IMR-90 (cell line): ENCODE data around the gene OSBPL6. TPM values are rescaled to one million over a fixed set of nuclear protein-coding genes. Genes with fewer than 3 reads are reported as not detected.

Experiments
- ATAC-seq: fragments of 200-7000 bp; cut with Tn5 transposase; 2 replicates; pipeline ENCODE4 v1.9.1; 2020; ENCODE audit warnings: low read depth, mild to moderate bottlenecking, moderate library complexity
- BruUV-seq: library from RNA; stranded (reverse); fragments of 400-500 nt; replicated peaks from 2 replicates; lab custom pipeline; 2021; lab: Mats Ljungman, UMichigan
- CTCF ChIA-PET: fragments of 300-600 bp; formaldehyde crosslinking; extraction: SDS; loops from one replicate; lab custom pipeline; 2021; ENCODE audit warnings: antibody characterized with exemption; lab: Yijun Ruan, JAX
- POLR2A ChIA-PET: fragments of 300-600 bp; sonication (Branson Sonifier 250); formaldehyde crosslinking; loops from one replicate; lab custom pipeline; 2022; ENCODE audit warnings: antibody characterized with exemption; ENCODE audit not compliant: unreplicated experiment; lab: Charles Lee
- DNase-seq: peaks from one replicate; pipeline ENCODE4 v3.0.0; 2013
- H2AFZ ChIP-seq: replicated peaks from 2 replicates; pipeline ENCODE3; 2013; ENCODE audit warnings: low read length, mild to moderate bottlenecking; ENCODE audit not compliant: poor library complexity
- H2AK5ac ChIP-seq: 2 replicates; pipeline ENCODE4 v1.6.1; 2013; ENCODE audit warnings: low read depth, low read length, inconsistent platforms
- H2AK9ac ChIP-seq: replicated peaks from 2 replicates; pipeline ENCODE3; 2013; ENCODE audit warnings: mild to moderate bottlenecking, low read depth, low read length, moderate library complexity; ENCODE audit not compliant: poor library complexity
- H2BK120ac ChIP-seq: 2 replicates; pipeline ENCODE4 v1.6.1; 2013; ENCODE audit warnings: low read depth, low read length, inconsistent platforms
- H2BK15ac ChIP-seq: 3 replicates; pipeline ENCODE4 v1.6.1; 2013; ENCODE audit warnings: low read depth, low read length, inconsistent platforms
- H2BK20ac ChIP-seq: 2 replicates; pipeline ENCODE4 v1.6.1; 2013; ENCODE audit warnings: low read depth, mild to moderate bottlenecking, inconsistent platforms, low read length, moderate library complexity
- H2BK5ac ChIP-seq: 2 replicates; pipeline ENCODE4 v1.6.1; 2013; ENCODE audit warnings: mild to moderate bottlenecking, low read depth, low read length, inconsistent platforms; ENCODE audit not compliant: poor library complexity, severe bottlenecking
- H3K14ac ChIP-seq: replicated peaks from 2 replicates; pipeline ENCODE4 v1.6.1; 2013; ENCODE audit warnings: low read depth, low read length, inconsistent platforms
- H3K18ac ChIP-seq: 2 replicates; pipeline ENCODE4 v1.6.1; 2013; ENCODE audit warnings: low read depth, low read length, control low read depth
- H3K23ac ChIP-seq: 2 replicates; pipeline ENCODE4 v1.6.1; 2013; ENCODE audit warnings: low read depth, low read length, inconsistent platforms
- H3K27ac ChIP-seq: 2 replicates; pipeline ENCODE4 v1.5.1; 2013; ENCODE audit warnings: mild to moderate bottlenecking, control low read depth, low read length; ENCODE audit not compliant: insufficient read depth
- H3K27me3 ChIP-seq: 2 replicates; pipeline ENCODE4 v1.6.1; 2013; ENCODE audit warnings: low read length; ENCODE audit not compliant: control insufficient read depth, insufficient read depth
- H3K36me3 ChIP-seq: 2 replicates; pipeline ENCODE4 v1.6.1; 2013; ENCODE audit warnings: low read length, mixed read lengths; ENCODE audit not compliant: control insufficient read depth, insufficient read depth
- H3K4ac ChIP-seq: 2 replicates; pipeline ENCODE4 v1.6.1; 2013; ENCODE audit warnings: low read depth, low read length, inconsistent platforms
- H3K4me1 ChIP-seq: 2 replicates; pipeline ENCODE4 v1.6.1; 2013; ENCODE audit warnings: low read length, mixed read lengths; ENCODE audit not compliant: control insufficient read depth, insufficient read depth
- H3K4me2 ChIP-seq: 2 replicates; pipeline ENCODE4 v1.6.1; 2013; ENCODE audit warnings: low read depth, mild to moderate bottlenecking, control low read depth, low read length, moderate library complexity
- H3K4me3 ChIP-seq: 2 replicates; pipeline ENCODE4 v1.5.1; 2013; ENCODE audit warnings: low read depth, mild to moderate bottlenecking, control low read depth, low read length, moderate library complexity; ENCODE audit not compliant: insufficient read depth
- H3K56ac ChIP-seq: 2 replicates; pipeline ENCODE4 v1.6.1; 2013; ENCODE audit warnings: low read length, inconsistent platforms; ENCODE audit not compliant: insufficient read depth; ENCODE audit errors: extremely low read depth
- H3K79me1 ChIP-seq, 2 experiments: 2 replicates each; pipeline ENCODE4 v1.6.1; 2013; ENCODE audit warnings: low read length in 2 of 2, inconsistent platforms in 1 of 2, low read depth in 1 of 2
- H3K9ac ChIP-seq: 2 replicates; pipeline ENCODE4 v1.6.1; 2013; ENCODE audit warnings: low read depth, low read length, control low read depth
- H3K9me1 ChIP-seq: 2 replicates; pipeline ENCODE4 v1.6.1; 2013; ENCODE audit warnings: low read length, inconsistent platforms; ENCODE audit not compliant: insufficient read depth
- H3K9me3 ChIP-seq: 2 replicates; pipeline ENCODE4 v1.6.1; 2013; ENCODE audit warnings: low read length; ENCODE audit not compliant: control insufficient read depth, insufficient read depth
- H4K20me1 ChIP-seq: 2 replicates; pipeline ENCODE4 v1.6.1; 2013; ENCODE audit warnings: low read length, inconsistent platforms; ENCODE audit not compliant: insufficient read depth
- H4K5ac ChIP-seq: 2 replicates; pipeline ENCODE4 v1.6.1; 2013; ENCODE audit warnings: mild to moderate bottlenecking, low read depth, low read length, control low read depth
- H4K8ac ChIP-seq, 2 experiments: 2 replicates each; pipeline ENCODE4 v1.6.1; 2013; ENCODE audit warnings: low read depth in 2 of 2, low read length in 2 of 2, control low read depth in 1 of 2, inconsistent platforms in 1 of 2
- H4K91ac ChIP-seq: 2 replicates; pipeline ENCODE4 v1.6.1; 2013; ENCODE audit warnings: low read depth, low read length, inconsistent platforms; ENCODE audit not compliant: insufficient read depth
- BHLHE40 ChIP-seq: fragments of 150-350 bp; IDR thresholded peaks from 2 replicates; pipeline ENCODE4 v1.6.1; 2016; ENCODE audit warnings: mild to moderate bottlenecking, low read depth, low read length
- CEBPB ChIP-seq: IDR thresholded peaks from 2 replicates; pipeline ENCODE4 v1.6.1; 2012; ENCODE audit warnings: low read depth, low read length, improper control_type of control experiment
- CHD1 ChIP-seq: IDR thresholded peaks from 2 replicates; pipeline ENCODE4 v1.6.1; 2012; ENCODE audit warnings: low read depth, low read length, improper control_type of control experiment
- FOS ChIP-seq: fragments of 150-350 bp; IDR thresholded peaks from 2 replicates; pipeline ENCODE4 v1.6.1; 2016; ENCODE audit warnings: low read depth, low read length
- MAFK ChIP-seq: IDR thresholded peaks from 2 replicates; pipeline ENCODE4 v1.6.1; 2012; ENCODE audit warnings: low read depth, low read length, improper control_type of control experiment
- MAZ ChIP-seq: IDR thresholded peaks from 2 replicates; pipeline ENCODE4 v1.6.1; 2012; ENCODE audit warnings: low read depth, mild to moderate bottlenecking, low read length, improper control_type of control experiment, moderate library complexity, borderline replicate concordance
- MXI1 ChIP-seq: IDR thresholded peaks from 2 replicates; pipeline ENCODE4 v1.6.1; 2012; ENCODE audit warnings: low read depth, mild to moderate bottlenecking, low read length, moderate library complexity, borderline replicate concordance
- NFE2L2 ChIP-seq: fragments of 150-350 bp; IDR thresholded peaks from 2 replicates; pipeline ENCODE4 v1.6.1; 2016; ENCODE audit warnings: low read depth, mild to moderate bottlenecking, low read length
- POLR2A ChIP-seq: IDR thresholded peaks from 2 replicates; pipeline ENCODE4 v1.6.1; 2012; ENCODE audit warnings: mild to moderate bottlenecking, low read depth, low read length
- RAD21 ChIP-seq: IDR thresholded peaks from 2 replicates; pipeline ENCODE4 v1.6.1; 2012; ENCODE audit warnings: low read length, improper control_type of control experiment
- RCOR1 ChIP-seq: IDR thresholded peaks from 2 replicates; pipeline ENCODE4 v1.6.1; 2012; ENCODE audit warnings: mild to moderate bottlenecking, low read length, improper control_type of control experiment; ENCODE audit not compliant: insufficient replicate concordance
- RFX5 ChIP-seq: IDR thresholded peaks from 2 replicates; pipeline ENCODE4 v1.8.0; 2012; ENCODE audit warnings: low read depth, mild to moderate bottlenecking, low read length, moderate library complexity
- WGBS, 2 experiments: methylation state at CpG; one replicate each; pipeline versions ENCODE4 v1.1.5 to v1.1.7; 2013; ENCODE audit warnings: missing lambda C conversion rate in 2 of 2; ENCODE audit not compliant: insufficient read length in 1 of 2; ENCODE audit errors: extremely low coverage in 2 of 2; 5-methylcytosine and 5-hydroxymethylcytosine counted together
- dilution Hi-C: fragments of 300-500 bp; cut with HindIII; formaldehyde crosslinking; loops from one replicate; pipeline ENCODE4 v1.14.3; 2018; ENCODE audit warnings: low sequenced_read_pairs; ENCODE audit not compliant: unreplicated experiment
- in situ Hi-C: fragments of 300-500 bp; cut with MboI; formaldehyde crosslinking; loops from 3 replicates; pipeline ENCODE4 v1.14.3; 2019; ENCODE audit warnings: low sequenced_read_pairs, inconsistent platforms, mixed read lengths
- intact Hi-C: fragments of 100-400 bp; cut with micrococcal nuclease; formaldehyde crosslinking; loops from 2 replicates; pipeline ENCODE4 v1.10.0; 2022
- polyA plus RNA-seq, 3 experiments: library from polyadenylated mRNA; depleted of rRNA; stranded (reverse); fragments of >200 nt; gene quantifications; 2 replicates each; pipeline ENCODE4 v1.2.3, GENCODE V29; 2012; ENCODE audit warnings: low replicate concordance in 1 of 3
- total RNA-seq: library from RNA; depleted of rRNA; stranded (reverse); fragments of >200 nt; gene quantifications from 2 replicates; pipeline ENCODE4 v1.2.3, GENCODE V29; 2012
- TF ChIP-seq, protein P1 (sequence below): fragments of 150-350 bp; IDR thresholded peaks from 2 replicates; pipeline ENCODE4 v1.6.1; 2017; ENCODE audit warnings: mild to moderate bottlenecking, antibody characterized with exemption, low read length, low read depth
- TF ChIP-seq, protein P2 (sequence below): conservative IDR thresholded peaks from 2 replicates; pipeline ENCODE4 v1.5.1; 2012; ENCODE audit warnings: mild to moderate bottlenecking, low read depth, low read length, improper control_type of control experiment
- TF ChIP-seq, protein P3 (sequence below): fragments of 150-350 bp; IDR thresholded peaks from 2 replicates; pipeline ENCODE4 v1.6.1; 2016; ENCODE audit warnings: low read depth, mild to moderate bottlenecking, low read length, moderate library complexity, borderline replicate concordance

The OSBPL6 gene
- total and polyA plus RNA-seq, 2 of the 4 experiments (the other 2 are of a cell fraction), result 3.2 to 3.7 TPM

DNA sequence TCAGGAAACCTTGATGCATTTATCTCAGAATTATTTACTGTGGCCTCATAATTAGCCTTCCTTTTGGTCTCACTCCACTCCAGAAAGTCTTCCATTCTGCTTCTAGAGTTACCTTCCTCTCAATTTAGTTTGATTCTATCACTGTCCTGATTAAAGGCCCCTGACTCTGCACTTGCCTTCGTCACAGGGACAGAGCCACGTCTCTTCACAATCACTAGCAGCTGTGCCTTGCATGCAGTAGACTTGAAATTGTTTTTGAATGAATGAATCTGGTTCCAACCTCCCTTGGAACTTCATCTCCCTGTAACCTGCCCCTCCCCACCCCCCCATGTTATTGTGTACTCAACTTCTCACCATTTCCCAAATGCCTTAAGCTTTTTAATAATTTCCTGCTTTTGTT, 52.4 kb downstream of the OSBPL6 start:
- no peak overlapping the region for H2AFZ ChIP-seq
- no peak overlapping the region for H2BK15ac ChIP-seq
- no peak overlapping the region for H4K91ac ChIP-seq
- H3K9ac ChIP-seq, result no peak overlapping the region
- BruUV-seq, result no TSS peak
- no peak overlapping the region for H3K4ac ChIP-seq
- ATAC-seq (no peak), DNase-seq (no peak)
- in situ Hi-C loops, result no loop called here
- no peak overlapping the region for H3K56ac ChIP-seq
- H3K4me1 ChIP-seq, result no peaks in the 10 kb centered on the region
- TF ChIP-seq CHD1 (no peak), RAD21 (no peak), CEBPB (no peak), FOS (no peak), BHLHE40 (no peak), RFX5 (no peak), NFE2L2 (no peak), POLR2A (no peak), MXI1 (no peak), MAFK (no peak), RCOR1 (no peak), MAZ (no peak)
- TF ChIP-seq, protein P1, sequence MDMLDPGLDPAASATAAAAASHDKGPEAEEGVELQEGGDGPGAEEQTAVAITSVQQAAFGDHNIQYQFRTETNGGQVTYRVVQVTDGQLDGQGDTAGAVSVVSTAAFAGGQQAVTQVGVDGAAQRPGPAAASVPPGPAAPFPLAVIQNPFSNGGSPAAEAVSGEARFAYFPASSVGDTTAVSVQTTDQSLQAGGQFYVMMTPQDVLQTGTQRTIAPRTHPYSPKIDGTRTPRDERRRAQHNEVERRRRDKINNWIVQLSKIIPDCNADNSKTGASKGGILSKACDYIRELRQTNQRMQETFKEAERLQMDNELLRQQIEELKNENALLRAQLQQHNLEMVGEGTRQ, result no peak
- TF ChIP-seq, protein P2, sequence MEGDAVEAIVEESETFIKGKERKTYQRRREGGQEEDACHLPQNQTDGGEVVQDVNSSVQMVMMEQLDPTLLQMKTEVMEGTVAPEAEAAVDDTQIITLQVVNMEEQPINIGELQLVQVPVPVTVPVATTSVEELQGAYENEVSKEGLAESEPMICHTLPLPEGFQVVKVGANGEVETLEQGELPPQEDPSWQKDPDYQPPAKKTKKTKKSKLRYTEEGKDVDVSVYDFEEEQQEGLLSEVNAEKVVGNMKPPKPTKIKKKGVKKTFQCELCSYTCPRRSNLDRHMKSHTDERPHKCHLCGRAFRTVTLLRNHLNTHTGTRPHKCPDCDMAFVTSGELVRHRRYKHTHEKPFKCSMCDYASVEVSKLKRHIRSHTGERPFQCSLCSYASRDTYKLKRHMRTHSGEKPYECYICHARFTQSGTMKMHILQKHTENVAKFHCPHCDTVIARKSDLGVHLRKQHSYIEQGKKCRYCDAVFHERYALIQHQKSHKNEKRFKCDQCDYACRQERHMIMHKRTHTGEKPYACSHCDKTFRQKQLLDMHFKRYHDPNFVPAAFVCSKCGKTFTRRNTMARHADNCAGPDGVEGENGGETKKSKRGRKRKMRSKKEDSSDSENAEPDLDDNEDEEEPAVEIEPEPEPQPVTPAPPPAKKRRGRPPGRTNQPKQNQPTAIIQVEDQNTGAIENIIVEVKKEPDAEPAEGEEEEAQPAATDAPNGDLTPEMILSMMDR, result no peak
- TF ChIP-seq, protein P3, sequence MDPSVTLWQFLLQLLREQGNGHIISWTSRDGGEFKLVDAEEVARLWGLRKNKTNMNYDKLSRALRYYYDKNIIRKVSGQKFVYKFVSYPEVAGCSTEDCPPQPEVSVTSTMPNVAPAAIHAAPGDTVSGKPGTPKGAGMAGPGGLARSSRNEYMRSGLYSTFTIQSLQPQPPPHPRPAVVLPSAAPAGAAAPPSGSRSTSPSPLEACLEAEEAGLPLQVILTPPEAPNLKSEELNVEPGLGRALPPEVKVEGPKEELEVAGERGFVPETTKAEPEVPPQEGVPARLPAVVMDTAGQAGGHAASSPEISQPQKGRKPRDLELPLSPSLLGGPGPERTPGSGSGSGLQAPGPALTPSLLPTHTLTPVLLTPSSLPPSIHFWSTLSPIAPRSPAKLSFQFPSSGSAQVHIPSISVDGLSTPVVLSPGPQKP, result no peak
- POLR2A ChIA-PET, result no interaction called here
- H2BK20ac ChIP-seq, result no peak overlapping the region
- H2BK120ac ChIP-seq, result no peak overlapping the region
- no peak overlapping the region for H3K23ac ChIP-seq
- H3K9me3 ChIP-seq, result no peaks in the 10 kb centered on the region
- H3K79me1 ChIP-seq, result peaks cover 0 to 8% of the 10 kb centered on the region in 2 experiments; a peak in 2 of 4 replicates
- dilution Hi-C loops, result no loop called here
- H3K27ac ChIP-seq, result no peak overlapping the region
- no peak overlapping the region for H3K4me3 ChIP-seq
- no peaks in the 10 kb centered on the region for H3K27me3 ChIP-seq
- no peak overlapping the region for H3K18ac ChIP-seq
- H4K5ac ChIP-seq, result no peak overlapping the region
- intact Hi-C loops, result no loop called here
- no peaks in the 10 kb centered on the region for H4K20me1 ChIP-seq
- WGBS, 2 experiments, result 100% methylated on average over 1 of the region's 2 CpGs; no CpG with 5 or more reads in 1 of the 2 experiments
- no peak overlapping the region for H3K14ac ChIP-seq
- H3K9me1 ChIP-seq, result 0 out of 2 replicates have a peak, but pooled peaks cover 7% of the 10 kb centered on the region
- no peak overlapping the region for H2AK5ac ChIP-seq
- H3K4me2 ChIP-seq, result no peak overlapping the region
- no peak overlapping the region for H4K8ac ChIP-seq
- H2AK9ac ChIP-seq, result no peak overlapping the region
- no peaks in the 10 kb centered on the region for H3K36me3 ChIP-seq
- CTCF ChIA-PET, result no interaction called here
- no peak overlapping the region for H2BK5ac ChIP-seq
